GM19193 (cell line): Measurements from ENCODE around the gene RILP.

Source experiments
- POLR2A ChIP-seq: IDR thresholded peaks from 4 replicates; pipeline ENCODE4 v1.6.1; 2011; ENCODE audit not compliant: insufficient read depth, insufficient read length; ENCODE audit errors: extremely low read depth

The RILP gene

GRCh38 chr17:1650731-1651558 lies 1.3 kb upstream of the RILP start:
- TF ChIP-seq POLR2A = no peak

GRCh38 chr17:1648963-1649843 lies 463 bp downstream of the RILP start:
- TF ChIP-seq POLR2A = peak; percentile 12

- TF ChIP-seq POLR2A = peak; percentile 36
These were observed 1.3 kb downstream of the RILP start for GRCh38 chr17:1648173-1648962.

- TF ChIP-seq POLR2A = no peak
These were observed 1.9 kb downstream of the RILP start for GRCh38 chr17:1647802-1648171.

- no peak for TF ChIP-seq POLR2A
These were observed 3.3 kb downstream of the RILP start for GRCh38 chr17:1646199-1646875.

DNA sequence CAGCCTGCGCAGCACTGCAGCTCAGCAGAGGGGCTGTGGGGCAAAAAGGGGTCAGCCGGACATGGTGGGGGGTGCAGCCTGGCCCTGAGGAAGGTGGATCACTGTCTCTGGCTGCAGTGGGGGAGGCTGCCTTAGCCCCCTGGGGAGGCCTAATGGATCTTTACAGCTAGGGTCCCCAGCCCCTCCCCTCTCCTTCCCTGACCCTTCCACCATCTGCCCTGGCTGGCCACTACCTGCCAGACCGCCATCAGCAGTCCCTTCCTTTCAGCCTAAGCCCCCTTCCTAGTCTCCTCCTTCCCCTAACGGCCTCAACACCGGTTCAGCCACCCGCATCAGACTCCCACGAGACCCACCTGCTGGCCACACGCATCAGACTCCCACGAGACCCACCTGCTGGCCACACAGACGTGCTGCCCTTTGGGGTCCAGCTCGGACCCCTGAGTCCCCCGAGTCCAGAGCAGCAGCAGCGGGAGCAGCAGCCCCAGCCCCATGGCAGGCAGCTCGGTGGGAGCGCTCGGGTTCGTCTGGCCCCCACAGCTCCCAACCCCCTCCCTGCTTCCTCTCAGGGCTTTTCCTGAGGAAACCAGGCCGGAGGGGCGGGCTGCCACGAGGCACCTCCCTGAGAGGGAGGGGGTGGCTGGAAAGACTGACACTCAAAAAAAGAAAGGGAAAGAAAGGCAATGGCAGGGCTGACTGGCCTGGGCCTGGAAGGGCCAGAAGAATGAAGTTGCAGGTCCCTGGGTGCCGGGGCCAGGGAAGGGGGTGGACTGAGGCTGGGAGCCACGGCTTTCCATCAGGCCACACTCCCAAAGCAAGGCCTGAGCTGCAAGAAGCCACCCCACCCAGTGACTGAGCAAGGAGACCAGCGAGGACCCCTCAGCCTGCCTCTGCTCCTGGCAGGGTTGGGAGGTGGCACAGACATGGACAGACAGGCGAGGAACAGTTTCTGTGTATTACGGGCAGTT lies 4.2 kb downstream of the RILP start, which contains the start of gene SCARF1:
Gene SCARF1 (minus strand): TSS at position 526 of the 965 bp plus-strand sequence. CDS start 35 bp downstream, at position 491.
- TF ChIP-seq POLR2A = peak; percentile 7

GRCh38 chr17:1644493-1645206 lies 5.0 kb downstream of the RILP start:
- peak; percentile 50 for TF ChIP-seq POLR2A

DNA sequence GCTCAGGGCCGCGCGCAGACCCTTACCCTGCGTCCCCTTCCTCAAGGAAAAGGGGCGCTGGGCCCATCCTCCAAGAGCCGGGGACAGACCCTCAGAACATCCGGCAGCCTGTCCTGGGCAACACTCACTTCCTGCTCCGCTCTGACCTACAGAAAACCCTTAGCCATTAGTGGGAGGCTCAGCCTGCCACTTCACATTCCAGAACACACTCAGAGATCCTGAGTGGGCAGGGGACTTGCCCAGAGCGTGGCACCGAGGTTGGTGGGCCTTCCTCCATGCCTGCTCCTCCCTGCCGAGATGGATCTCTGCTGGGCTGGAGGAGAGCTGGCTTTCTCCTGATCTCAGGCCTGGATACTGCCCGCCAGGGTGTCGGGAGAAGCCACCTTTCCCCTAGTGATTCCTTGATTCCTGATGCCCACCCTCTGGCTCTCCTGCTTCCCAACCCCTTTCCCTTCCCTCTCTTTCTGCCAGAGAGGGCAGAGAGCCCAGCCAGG lies 5.6 kb downstream of the RILP start:
- TF ChIP-seq POLR2A = no peak

- no peak for TF ChIP-seq POLR2A
These were observed 6.2 kb downstream of the RILP start for GRCh38 chr17:1643293-1643998.

- no peak for TF ChIP-seq POLR2A
These were observed 8.6 kb downstream of the RILP start for GRCh38 chr17:1641065-1641403.

DNA sequence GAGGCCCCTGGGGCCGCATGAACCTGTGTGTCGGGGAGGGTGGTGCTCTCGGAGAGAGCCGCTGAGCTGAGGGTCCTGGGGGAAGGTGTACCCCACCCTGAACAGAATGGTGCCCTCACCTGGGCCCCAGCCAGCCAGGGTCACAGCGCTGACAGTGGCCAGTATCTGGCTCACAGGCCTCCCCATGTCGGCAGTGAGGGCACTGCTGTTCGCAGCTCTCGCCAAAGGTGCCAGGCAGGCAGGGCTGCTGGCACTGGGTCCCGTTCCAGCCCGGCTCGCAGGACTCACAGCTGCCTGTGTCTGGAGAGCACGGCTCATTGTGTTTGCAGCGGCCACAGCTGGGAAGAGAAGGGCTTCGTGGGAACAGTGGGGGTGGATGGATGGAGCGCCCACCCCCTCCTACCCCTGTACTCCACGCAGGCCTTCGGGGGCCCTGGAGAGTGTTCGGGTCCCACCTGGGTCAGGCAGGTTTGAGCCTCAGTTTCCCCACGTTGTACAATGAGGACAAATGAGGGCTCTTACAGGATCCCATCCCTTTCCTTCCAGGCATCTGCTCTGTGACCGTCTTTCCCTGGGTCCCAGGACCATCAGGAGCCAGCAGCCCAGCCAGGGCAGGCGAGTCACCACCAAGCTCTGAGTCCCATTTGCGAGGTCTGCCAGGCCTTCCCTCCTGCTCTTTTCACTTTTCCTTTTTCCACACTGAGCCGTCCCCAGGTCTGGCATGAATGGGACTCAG lies 9.2 kb downstream of the RILP start:
- no peak for TF ChIP-seq POLR2A
